Measurements from ENCODE around the gene LRMDA. TPM values are rescaled to one million over a fixed set of nuclear protein-coding genes. Genes with fewer than 3 reads are reported as not detected.
A peak's percentile ranks its signal among the peaks of the same experiment; 100 is the strongest.

LRMDA gene
- total and polyA plus RNA-seq, 7 donors: 1.0 to 5.7 (median 2.5) TPM

DNA sequence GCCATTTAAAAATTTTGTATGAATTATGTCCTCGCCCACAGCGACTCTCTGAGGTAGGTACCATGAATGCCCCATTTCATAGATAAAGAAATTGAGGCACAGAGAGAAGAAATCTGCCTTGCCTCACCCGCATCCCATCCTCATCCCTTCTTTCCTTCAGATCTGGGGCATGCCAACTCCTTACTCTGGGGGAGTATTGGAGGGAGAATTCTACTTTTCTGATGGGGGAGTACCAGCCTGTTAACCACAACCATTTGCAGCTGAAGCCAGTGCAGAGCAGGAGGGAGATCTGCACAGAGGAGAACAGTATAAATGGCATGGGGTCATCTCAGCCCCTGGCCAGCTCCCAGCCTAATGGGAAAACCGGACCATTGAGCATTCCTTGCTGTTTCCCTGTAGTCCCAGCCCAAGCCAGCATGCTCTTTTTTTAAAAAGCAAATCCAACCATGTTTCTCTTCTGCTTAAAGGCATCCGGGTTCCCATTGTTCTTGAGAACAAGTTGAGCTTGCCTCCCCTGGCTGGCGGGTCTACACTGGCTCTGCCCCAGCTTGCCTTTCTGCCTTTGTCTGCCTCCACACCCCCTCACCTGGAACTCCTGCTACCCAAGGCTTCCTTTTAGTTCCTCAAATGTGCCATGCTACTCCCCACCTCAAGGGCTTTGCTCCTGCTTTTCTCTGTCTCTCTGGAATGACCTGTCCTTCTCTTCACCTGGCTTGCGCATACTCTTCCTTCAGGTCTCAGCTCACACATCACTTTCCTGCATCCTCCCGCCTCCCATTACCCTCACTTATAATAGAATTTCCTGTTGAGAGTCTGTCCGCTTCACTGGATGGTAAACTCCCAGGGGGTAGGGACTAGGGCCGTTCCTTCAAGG, 21.1 kb upstream of the LRMDA start:
- no peaks in the 10 kb centered on the region for H3K9me3 ChIP-seq
- peaks cover 3 to 56% (median 4%) of the 10 kb centered on the region in 3 donors for H3K27me3 ChIP-seq (ENCODE audit: insufficient read depth in 3 of 3, low read length in 2 of 3)
- intact Hi-C loops (cut with DNase I): no loop called here
- ATAC-seq (no peak), DNase-seq (no peak)
- H3K4me3 ChIP-seq: peak overlapping the region; percentile 84
- no peaks in the 10 kb centered on the region for H3K36me3 ChIP-seq (ENCODE audit: insufficient read depth in 1 of 2, low read depth in 1 of 2)
- no peaks in the 10 kb centered on the region for H3K4me1 ChIP-seq
- H3K27ac ChIP-seq: peak overlapping the region; percentile 7
- TF ChIP-seq, protein P1, sequence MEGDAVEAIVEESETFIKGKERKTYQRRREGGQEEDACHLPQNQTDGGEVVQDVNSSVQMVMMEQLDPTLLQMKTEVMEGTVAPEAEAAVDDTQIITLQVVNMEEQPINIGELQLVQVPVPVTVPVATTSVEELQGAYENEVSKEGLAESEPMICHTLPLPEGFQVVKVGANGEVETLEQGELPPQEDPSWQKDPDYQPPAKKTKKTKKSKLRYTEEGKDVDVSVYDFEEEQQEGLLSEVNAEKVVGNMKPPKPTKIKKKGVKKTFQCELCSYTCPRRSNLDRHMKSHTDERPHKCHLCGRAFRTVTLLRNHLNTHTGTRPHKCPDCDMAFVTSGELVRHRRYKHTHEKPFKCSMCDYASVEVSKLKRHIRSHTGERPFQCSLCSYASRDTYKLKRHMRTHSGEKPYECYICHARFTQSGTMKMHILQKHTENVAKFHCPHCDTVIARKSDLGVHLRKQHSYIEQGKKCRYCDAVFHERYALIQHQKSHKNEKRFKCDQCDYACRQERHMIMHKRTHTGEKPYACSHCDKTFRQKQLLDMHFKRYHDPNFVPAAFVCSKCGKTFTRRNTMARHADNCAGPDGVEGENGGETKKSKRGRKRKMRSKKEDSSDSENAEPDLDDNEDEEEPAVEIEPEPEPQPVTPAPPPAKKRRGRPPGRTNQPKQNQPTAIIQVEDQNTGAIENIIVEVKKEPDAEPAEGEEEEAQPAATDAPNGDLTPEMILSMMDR (IDR thresholded peaks at IDR 0.05): no peak
- 41 to 49% (median 45%) methylated on average over 10 of the region's 10 CpGs for WGBS, 3 donors

- H3K4me3 ChIP-seq: no peak overlapping the region
- H3K27me3 ChIP-seq (ENCODE audit: insufficient read depth in 3 of 3, low read length in 2 of 3): peaks cover 0 to 35% (median 5%) of the 10 kb centered on the region in 3 donors
- TF ChIP-seq, protein P1 (IDR thresholded peaks at IDR 0.05): no peak
- 77 to 85% (median 81%) methylated on average over 1 of the region's 1 CpG for WGBS, 3 donors
- ATAC-seq: no peak
- H3K4me1 ChIP-seq: no peaks in the 10 kb centered on the region
- no peaks in the 10 kb centered on the region for H3K36me3 ChIP-seq (ENCODE audit: insufficient read depth in 1 of 2, low read depth in 1 of 2)
- no peak for DNase-seq
- no peak overlapping the region for H3K27ac ChIP-seq
- H3K9me3 ChIP-seq: no peaks in the 10 kb centered on the region
- intact Hi-C loops (cut with DNase I): no loop called here
Observed at GRCh38 chr10:75414527-75414926, 16.9 kb upstream of the LRMDA start.

- peaks cover 0 to 21% (median 5%) of the 10 kb centered on the region in 3 donors for H3K27me3 ChIP-seq (ENCODE audit: insufficient read depth in 3 of 3, low read length in 2 of 3)
- H3K4me1 ChIP-seq: no peaks in the 10 kb centered on the region
- H3K4me3 ChIP-seq: no peak overlapping the region
- intact Hi-C loops (cut with DNase I): no loop called here
- no peak overlapping the region for H3K27ac ChIP-seq
- H3K9me3 ChIP-seq: no peaks in the 10 kb centered on the region
- TF ChIP-seq, protein P1 (IDR thresholded peaks at IDR 0.05): no peak
- 44 to 46% (median 45%) methylated on average over 5 of the region's 5 CpGs for WGBS, 3 donors
- ATAC-seq (no peak), DNase-seq (no peak)
- no peaks in the 10 kb centered on the region for H3K36me3 ChIP-seq (ENCODE audit: insufficient read depth in 1 of 2, low read depth in 1 of 2)
Observed at GRCh38 chr10:75417522-75417927, 13.9 kb upstream of the LRMDA start.

GRCh38 chr10:75418293-75418692, 13.1 kb upstream of the LRMDA start:
- ATAC-seq (no peak), DNase-seq (no peak)
- no peaks in the 10 kb centered on the region for H3K4me1 ChIP-seq
- 67 to 77% (median 72%) methylated on average over 4 of the region's 4 CpGs for WGBS, 3 donors
- intact Hi-C loops (cut with DNase I): no loop called here
- H3K4me3 ChIP-seq: no peak overlapping the region
- no peaks in the 10 kb centered on the region for H3K36me3 ChIP-seq (ENCODE audit: insufficient read depth in 1 of 2, low read depth in 1 of 2)
- H3K9me3 ChIP-seq: no peaks in the 10 kb centered on the region
- H3K27me3 ChIP-seq (ENCODE audit: insufficient read depth in 3 of 3, low read length in 2 of 3): peaks cover 0 to 21% (median 5%) of the 10 kb centered on the region in 3 donors
- no peak overlapping the region for H3K27ac ChIP-seq
- TF ChIP-seq, protein P1 (IDR thresholded peaks at IDR 0.05): no peak
